SIG-M5 treated with dmso at 0.1 percent for 504 hours (cell line): ENCODE measurements around the gene MAGI1.
"Not testable (repeated sequence)": the region's sequence is repeated elsewhere in the genome, so short reads cannot be mapped to it uniquely, and the experiment has no call there.

ENCODE experiments used
- DNase-seq: peaks from one replicate; lab custom pipeline; 2025; ENCODE audit not compliant: unreplicated experiment; lab: John Stamatoyannopoulos, UW

MAGI1 gene

DNA sequence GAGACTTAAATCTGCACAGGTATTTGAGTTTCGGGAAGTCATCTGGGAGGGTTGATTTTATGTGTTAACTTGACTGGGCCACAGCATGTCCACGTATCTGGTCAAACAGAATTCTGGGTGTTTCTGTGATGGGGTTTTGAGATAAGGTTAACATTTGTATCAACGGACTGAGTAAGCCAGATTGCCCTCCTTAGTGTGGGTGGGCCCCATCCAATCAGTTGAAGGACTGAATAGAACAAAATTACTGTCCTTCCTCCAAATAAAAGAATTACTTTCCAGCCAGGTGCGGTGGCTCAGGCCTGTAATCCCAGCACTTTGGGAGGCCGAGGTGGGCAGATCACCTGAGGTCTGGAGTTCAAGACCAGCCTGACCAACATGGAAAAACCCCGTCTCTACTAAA lies 399.3 kb downstream of the MAGI1 start:
- no peak for DNase-seq

DNA sequence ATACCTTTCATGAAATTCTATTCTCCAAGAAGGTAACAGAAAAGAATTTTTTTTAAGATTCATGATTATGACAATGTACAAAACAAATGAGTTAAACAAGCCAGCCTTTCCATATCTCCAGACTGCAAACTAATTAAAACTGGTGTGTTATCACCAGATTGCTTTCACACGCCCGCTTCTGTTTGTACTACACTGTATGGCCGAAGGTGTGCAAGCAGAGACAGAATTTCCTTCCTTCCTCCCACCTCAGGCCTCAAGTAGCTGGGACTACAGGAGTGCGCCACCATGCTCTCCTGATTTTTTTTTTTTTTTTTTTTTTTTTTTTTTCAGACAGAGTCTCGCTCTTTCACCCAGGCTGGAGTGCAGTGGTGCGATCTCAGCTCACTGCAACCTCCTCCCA lies 400.4 kb downstream of the MAGI1 start:
- DNase-seq: no peak

- DNase-seq: no peak
These were observed 402.4 kb downstream of the MAGI1 start for GRCh38 chr3:65636326-65636725.

GRCh38 chr3:65635657-65636056 lies 403.1 kb downstream of the MAGI1 start:
- no peak for DNase-seq

DNA sequence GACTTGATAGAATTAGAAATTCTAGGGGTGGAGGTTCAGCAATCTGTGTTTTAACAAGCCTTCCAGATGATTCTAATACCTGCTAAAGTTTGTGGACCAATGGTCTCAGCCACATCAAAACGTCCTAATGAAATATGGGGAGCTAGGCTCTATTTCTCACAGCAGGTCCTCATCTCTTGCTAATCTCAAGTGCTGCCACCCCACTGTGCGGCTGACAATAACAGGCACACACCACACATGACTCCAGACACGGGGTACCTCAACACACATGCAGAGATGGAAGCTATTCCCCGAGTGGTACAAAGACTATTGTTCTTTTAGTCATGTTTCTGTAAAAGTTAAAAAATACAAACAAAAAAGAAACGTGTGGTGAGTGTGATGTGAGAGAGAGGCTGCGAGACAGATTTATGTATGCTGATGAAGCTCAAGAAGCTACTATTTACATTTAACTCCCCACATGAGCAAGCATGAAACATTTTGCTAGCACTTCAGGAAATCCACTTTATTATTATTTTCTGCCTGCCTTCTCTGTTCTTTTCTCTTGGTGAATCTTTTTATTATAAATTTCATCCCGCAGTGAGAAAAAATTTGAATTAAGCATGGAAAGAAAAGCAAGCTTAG lies 405.6 kb downstream of the MAGI1 start:
- no peak for DNase-seq

DNA sequence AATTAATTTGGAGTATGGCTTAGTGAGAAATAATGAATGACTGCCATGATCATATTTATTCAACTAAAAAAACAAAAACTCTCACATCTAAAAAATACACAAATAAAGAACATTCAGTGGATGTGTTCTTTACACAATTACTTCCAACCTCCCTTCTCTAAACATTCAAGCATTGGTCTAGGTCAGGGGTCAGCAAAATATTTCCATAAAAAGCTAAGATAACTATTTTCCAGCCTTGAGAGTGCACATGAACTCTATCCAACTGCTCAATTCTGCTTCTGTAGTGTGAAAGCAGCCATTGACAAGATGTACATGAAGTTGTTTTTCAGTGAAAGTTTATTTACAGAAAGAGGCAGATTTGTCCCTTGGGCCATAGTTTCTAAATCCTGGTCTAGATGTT lies 406.3 kb downstream of the MAGI1 start:
- no peak for DNase-seq

DNA sequence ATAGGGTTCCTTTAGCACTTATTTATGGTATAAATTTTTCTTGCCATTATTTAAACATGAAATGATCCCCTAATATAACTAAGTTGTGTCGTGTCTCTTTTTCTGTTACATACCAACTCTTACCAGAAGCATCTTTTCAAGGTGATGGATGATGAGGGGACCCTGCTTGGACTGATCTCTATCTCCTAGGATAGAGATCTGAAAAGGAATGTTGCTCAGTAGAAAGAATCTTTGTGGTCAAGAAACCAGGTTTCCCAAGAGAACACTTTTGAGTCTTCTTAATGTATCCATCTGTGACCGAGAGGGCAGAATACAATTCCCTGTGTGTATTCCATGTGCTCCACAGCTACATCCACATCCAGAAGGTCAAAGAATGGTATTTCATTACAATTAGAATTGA lies 409.7 kb downstream of the MAGI1 start:
- DNase-seq: no peak

- no peak for DNase-seq
These were observed 411.7 kb downstream of the MAGI1 start for GRCh38 chr3:65627062-65627461.

- no peak for DNase-seq
These were observed 413.4 kb downstream of the MAGI1 start for GRCh38 chr3:65625305-65625704.

- DNase-seq: no peak
These were observed 415.4 kb downstream of the MAGI1 start for GRCh38 chr3:65623362-65623761.

DNA sequence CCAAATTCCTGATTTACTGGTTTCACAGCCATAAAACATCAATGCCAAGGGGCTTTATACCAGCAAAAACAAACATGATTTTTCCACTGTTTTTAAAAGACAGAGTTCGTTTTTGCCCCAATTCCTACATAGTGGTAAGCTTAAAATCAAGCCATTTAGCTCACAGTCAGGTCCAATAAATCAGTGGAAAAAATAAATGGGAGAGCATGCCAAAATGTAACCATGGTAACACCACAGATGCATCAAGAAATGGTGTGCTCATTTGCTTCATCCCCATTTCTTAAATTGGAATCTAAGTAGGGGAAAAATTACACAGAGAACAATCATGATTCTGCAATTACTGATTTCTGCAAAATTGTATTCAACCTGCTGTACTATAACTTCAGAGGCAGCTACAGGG lies 418.8 kb downstream of the MAGI1 start:
- no peak for DNase-seq

GRCh38 chr3:65619451-65619881 lies 419.3 kb downstream of the MAGI1 start:
- DNase-seq: no peak

DNA sequence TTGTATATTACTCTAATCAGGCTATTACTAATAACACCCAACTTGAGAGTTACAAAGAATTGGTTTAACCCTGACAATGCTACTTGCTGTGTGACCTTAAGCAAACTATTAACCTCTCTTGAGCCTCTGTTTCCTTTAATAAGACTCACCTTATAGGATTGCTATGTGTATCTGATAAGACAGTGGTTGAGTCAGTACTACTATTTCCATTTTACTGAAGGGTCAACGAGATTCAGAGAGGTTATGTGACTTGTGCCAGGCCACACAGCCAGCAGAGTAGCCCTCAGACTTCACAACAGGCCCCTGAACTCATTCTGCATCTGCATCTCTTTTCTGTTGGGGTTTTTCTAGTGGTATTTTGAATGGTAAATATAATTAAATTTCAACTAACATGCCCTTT lies 420.1 kb downstream of the MAGI1 start:
- no peak for DNase-seq

DNA sequence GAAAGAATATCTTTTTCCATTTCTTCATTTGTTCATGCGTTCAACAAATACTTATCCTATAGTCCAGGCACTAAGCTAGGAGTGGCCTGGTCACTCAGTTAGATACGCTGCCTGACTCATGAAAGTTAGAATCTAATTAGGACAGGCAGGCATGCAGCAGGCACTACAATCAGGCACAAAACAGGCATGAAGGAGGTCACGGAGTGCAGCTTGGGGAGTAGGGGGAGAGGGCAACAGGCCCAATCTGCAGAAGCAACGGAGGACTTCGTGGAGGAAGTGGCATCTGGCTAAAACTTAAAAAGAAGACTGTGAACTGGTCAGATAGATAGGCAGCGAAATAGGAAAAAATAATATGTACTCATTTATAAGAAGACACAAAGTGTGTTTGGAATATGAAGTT lies 420.9 kb downstream of the MAGI1 start:
- no peak for DNase-seq

DNA sequence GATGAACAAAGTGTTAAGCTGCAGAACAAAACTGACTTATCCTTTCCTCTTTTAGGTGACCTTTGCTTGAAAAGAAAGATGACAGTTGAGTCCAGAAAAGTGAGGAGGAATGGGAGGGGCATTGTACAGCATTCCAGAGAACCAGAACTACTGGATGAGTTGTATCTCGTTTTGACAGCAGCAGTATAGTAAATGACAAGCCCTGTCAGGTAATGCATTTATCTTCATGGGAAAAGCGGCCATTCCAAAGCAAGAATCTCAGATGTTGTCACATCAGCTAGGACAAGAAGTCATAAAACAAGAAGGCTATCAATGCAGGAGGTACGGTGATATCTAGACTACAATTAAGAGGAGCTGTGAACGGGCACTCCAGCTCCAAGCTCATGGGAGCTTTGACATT lies 421.5 kb downstream of the MAGI1 start:
- no peak for DNase-seq

DNA sequence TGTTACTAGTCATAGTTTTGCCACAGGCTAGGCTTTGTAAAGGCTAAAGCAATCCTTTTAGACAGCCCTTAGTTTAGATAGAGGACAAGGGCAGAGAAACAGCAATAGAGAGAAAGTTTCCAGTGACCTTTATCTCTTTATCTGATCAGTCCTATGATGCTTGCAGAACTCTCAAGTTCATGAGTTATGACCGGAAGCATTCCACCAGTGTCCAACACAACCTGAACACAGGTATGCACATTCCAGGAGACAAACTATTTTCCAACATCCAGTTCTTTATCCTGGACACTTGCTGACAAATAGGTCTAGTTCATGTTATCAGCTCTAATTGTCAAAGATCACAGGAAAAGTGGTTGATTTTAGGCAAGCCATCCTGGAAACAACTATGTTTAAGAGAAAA lies 422.2 kb downstream of the MAGI1 start:
- no peak for DNase-seq

DNA sequence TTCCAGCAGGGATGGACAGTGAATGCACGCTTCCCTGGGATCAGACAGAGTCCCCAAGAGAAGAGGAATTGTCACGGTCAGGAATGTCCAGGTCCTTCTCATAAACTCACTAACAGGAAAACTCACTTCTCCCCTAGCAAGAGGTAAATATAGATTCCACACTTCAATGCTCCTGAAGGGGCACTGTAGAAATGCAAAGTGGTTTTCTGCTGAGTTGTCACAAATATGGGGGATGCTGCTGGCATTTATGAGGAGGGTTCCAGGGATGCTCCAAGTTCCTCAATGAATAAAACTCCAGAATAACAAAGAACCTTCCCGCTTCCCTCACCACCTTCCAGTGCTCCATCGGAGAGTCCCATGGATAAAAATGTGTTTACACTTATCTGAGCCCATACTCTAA lies 423.4 kb downstream of the MAGI1 start:
- no peak for DNase-seq

- no peak for DNase-seq
These were observed 424.1 kb downstream of the MAGI1 start for GRCh38 chr3:65614585-65614984.

- DNase-seq: not testable (repeated sequence)
These were observed 430.7 kb downstream of the MAGI1 start for GRCh38 chr3:65607965-65608460.

DNA sequence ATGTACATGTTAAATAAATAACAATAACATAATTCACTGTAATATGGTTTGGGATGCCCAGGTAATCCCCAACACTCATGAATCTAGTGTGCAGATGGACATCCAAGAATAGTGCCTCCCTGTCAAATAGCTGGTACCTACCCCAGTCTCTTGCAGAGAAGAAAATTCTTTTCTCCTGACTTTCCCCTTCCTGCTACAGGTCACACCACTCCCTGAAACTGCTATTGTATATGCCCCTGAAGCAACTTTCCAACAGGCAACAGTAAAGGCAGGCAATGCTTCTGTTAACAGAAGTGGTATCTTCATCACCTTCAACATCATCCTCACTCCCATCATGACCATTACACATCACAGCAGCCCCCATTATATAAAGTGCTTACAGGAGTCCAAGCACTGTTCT lies 431.6 kb downstream of the MAGI1 start:
- no peak for DNase-seq

DNA sequence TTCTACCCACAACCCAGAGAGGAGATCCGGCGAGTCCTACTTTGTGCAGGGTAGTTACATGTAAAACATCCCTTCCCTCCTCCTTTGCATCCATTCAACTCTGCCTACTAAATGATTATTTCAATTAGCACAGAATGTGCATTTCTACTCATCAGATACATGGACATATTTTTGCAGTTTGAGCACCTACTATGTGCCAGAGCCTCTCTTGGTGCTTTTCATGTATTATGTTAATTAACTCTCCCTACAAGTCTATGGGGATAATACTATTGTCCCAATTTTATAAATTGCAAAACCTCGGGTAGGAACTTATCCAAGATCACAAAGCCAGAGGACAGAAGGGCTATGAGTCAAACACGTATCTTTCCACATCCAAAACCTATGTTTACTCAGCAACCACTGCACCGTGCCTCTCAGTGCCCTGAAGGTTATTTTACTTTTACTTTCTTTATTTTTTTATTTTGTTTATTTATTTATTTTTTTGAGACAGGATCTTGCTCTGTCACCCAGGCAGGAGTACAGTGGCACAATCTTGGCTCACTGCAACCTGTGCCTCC lies 432.8 kb downstream of the MAGI1 start:
- DNase-seq: no peak

DNA sequence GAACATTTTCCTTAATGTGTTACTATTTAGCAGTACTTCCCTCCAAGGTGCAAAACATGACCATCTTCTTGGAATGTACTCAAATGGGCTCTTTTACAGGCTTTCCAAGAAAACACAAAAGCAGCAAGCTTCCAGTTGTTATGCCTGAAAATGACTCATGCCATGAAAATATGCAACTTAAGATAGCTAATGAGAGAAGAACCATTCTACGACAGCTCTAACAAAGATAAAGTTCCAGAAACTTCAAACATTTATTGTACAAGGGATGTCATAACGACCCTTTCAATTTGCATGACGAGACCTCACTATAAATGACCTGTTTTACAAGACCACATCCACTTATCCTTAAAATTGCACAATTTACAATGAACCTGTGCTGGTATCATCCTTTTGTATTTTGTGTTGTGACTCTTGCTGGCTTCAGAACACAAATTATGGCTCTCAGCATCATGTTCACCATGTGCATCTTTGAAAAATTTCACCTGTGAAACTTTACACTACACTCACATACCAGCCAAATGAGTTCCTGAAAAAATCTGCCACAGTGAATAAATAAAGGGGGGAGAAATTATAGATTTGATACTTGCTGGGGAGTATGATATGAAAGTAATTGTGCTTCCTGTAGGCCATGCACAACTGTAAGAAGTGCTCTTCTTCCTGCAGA lies 433.7 kb downstream of the MAGI1 start:
- DNase-seq: no peak

- DNase-seq: no peak
These were observed 435.1 kb downstream of the MAGI1 start for GRCh38 chr3:65603631-65604030.
